HepG2 (cell line): ENCODE results near the gene EXOC6B. TPM values are rescaled to one million over a fixed set of nuclear protein-coding genes. Genes with fewer than 3 reads are reported as not detected.

Source experiments
- ARID2 ChIP-seq: sonication (generic); formaldehyde crosslinking; IDR thresholded peaks from 2 replicates; pipeline ENCODE4 v1.8.1; 2022; ENCODE audit warnings: mild to moderate bottlenecking, missing genetic modification reagents, borderline replicate concordance
- GATAD1 ChIP-seq: IDR thresholded peaks from 2 replicates; pipeline ENCODE4 v1.6.1; 2016; ENCODE audit warnings: missing genetic modification reagents, missing compliant biosample characterization
- KDM2A ChIP-seq: sonication (generic); formaldehyde crosslinking; IDR thresholded peaks from 2 replicates; pipeline ENCODE4 v1.4.0; 2020; ENCODE audit warnings: low read depth, missing genetic modification reagents, borderline replicate concordance
- NRL ChIP-seq: sonication (generic); formaldehyde crosslinking; IDR thresholded peaks from 2 replicates; pipeline ENCODE4 v1.5.0; 2020; ENCODE audit warnings: missing genetic modification reagents, mild to moderate bottlenecking, moderate library complexity, borderline replicate concordance
- RBM39 ChIP-seq: fragments of 200-400 bp; formaldehyde crosslinking; IDR thresholded peaks from one replicate; pipeline ENCODE4 v1.6.1; 2018; ENCODE audit warnings: antibody characterized with exemption, mild to moderate bottlenecking, low read depth, low read length; ENCODE audit not compliant: poor library complexity, severe bottlenecking
- SALL1 ChIP-seq: sonication (generic); formaldehyde crosslinking; IDR thresholded peaks from 2 replicates; pipeline ENCODE4 v1.8.0; 2022; ENCODE audit warnings: mild to moderate bottlenecking, missing genetic modification reagents
- SNAPC5 ChIP-seq: sonication (generic); formaldehyde crosslinking; IDR thresholded peaks from 2 replicates; pipeline ENCODE4 v1.8.1; 2023; ENCODE audit warnings: mild to moderate bottlenecking, missing genetic modification reagents, borderline replicate concordance
- SP1 ChIP-seq, 2 experiments: fragments of 450-650 bp in 1 of 2; sonication (generic) in 1 of 2; formaldehyde crosslinking in 1 of 2; IDR thresholded peaks; 2 replicates each; pipeline versions ENCODE4 v1.4.0 to v1.6.1; 2016 to 2020; ENCODE audit warnings: missing genetic modification reagents in 1 of 2
- TFDP1 ChIP-seq: IDR thresholded peaks from 2 replicates; pipeline ENCODE4 v1.6.1; 2016; ENCODE audit warnings: missing compliant biosample characterization, missing genetic modification reagents, borderline replicate concordance
- TGIF2 ChIP-seq: IDR thresholded peaks from 2 replicates; pipeline ENCODE4 v1.6.1; 2016; ENCODE audit warnings: control low read depth, missing compliant biosample characterization
- THRA ChIP-seq: sonication (generic); formaldehyde crosslinking; IDR thresholded peaks from 2 replicates; pipeline ENCODE4 v1.4.0; 2020; ENCODE audit warnings: missing genetic modification reagents, borderline replicate concordance
- XRCC5 ChIP-seq: fragments of 200-400 bp; formaldehyde crosslinking; optimal IDR thresholded peaks from 2 replicates; pipeline ENCODE3; 2017; ENCODE audit warnings: mild to moderate bottlenecking, low read length
- ZNF180 ChIP-seq: sonication (generic); formaldehyde crosslinking; IDR thresholded peaks from 2 replicates; pipeline ENCODE4 v1.4.0; 2020; ENCODE audit warnings: low read depth, missing genetic modification reagents, borderline replicate concordance
- ZNF333 ChIP-seq: sonication (generic); formaldehyde crosslinking; IDR thresholded peaks from 2 replicates; pipeline ENCODE4 v1.4.0; 2020; ENCODE audit warnings: mild to moderate bottlenecking, missing genetic modification reagents, borderline replicate concordance
- ZNF761 ChIP-seq: sonication (generic); formaldehyde crosslinking; conservative IDR thresholded peaks from 2 replicates; pipeline ENCODE4 v1.4.0; 2020; ENCODE audit warnings: mild to moderate bottlenecking, missing genetic modification reagents
- polyA plus RNA-seq, 8 experiments: library from polyadenylated mRNA; depleted of rRNA in 3 of 8; stranded (reverse) in 7 of 8; unstranded in 1 of 8; fragments of >200 nt; fragmentation: Illumina TruSeq in 4 of 8; extraction: Trizol in 4 of 8; gene quantifications; 2 replicates each; pipeline versions ENCODE4 v1.2.1 to v1.2.3, GENCODE V29; 2011 to 2016; ENCODE audit warnings: low read depth in 4 of 8, missing spikeins in 1 of 8, mixed read lengths in 1 of 8; ENCODE audit not compliant: insufficient read depth in 1 of 8
- total RNA-seq, 5 experiments: library from RNA; depleted of rRNA; stranded (reverse); fragments of >200 nt; fragmentation: Illumina TruSeq; extraction: Trizol; gene quantifications; 2 replicates each; pipeline ENCODE4 v1.2.3, GENCODE V29; 2016; ENCODE audit warnings: low read depth in 1 of 5
- TF ChIP-seq, protein P1 (sequence below): sonication (generic); formaldehyde crosslinking; IDR thresholded peaks from 2 replicates; pipeline ENCODE4 v1.5.0; 2020; ENCODE audit warnings: mild to moderate bottlenecking, missing genetic modification reagents, moderate library complexity
- TF ChIP-seq, protein P2 (sequence below): sonication (generic); formaldehyde crosslinking; IDR thresholded peaks from 2 replicates; pipeline ENCODE4 v1.5.0; 2020; ENCODE audit warnings: missing genetic modification reagents
- TF ChIP-seq, protein P3 (sequence below): sonication (generic); formaldehyde crosslinking; IDR thresholded peaks from 2 replicates; pipeline ENCODE4 v1.4.0; 2020; ENCODE audit warnings: low read depth, mild to moderate bottlenecking, missing genetic modification reagents
- TF ChIP-seq, protein P4 (sequence below), 2 experiments: sonication (generic) in 1 of 2; formaldehyde crosslinking in 1 of 2; IDR thresholded peaks; 2 replicates each; pipeline versions ENCODE4 v1.4.0 to v1.6.1; 2018 to 2020; ENCODE audit warnings: missing genetic modification reagents in 2 of 2, borderline replicate concordance in 1 of 2, low read depth in 1 of 2, mild to moderate bottlenecking in 1 of 2, missing biosample characterization in 1 of 2

The EXOC6B gene
- total and polyA plus RNA-seq, 2 of the 13 experiments (the other 11 are each of a cell fraction or from before 2014, with no cell fraction given), result 9.1 to 15.9 TPM

DNA sequence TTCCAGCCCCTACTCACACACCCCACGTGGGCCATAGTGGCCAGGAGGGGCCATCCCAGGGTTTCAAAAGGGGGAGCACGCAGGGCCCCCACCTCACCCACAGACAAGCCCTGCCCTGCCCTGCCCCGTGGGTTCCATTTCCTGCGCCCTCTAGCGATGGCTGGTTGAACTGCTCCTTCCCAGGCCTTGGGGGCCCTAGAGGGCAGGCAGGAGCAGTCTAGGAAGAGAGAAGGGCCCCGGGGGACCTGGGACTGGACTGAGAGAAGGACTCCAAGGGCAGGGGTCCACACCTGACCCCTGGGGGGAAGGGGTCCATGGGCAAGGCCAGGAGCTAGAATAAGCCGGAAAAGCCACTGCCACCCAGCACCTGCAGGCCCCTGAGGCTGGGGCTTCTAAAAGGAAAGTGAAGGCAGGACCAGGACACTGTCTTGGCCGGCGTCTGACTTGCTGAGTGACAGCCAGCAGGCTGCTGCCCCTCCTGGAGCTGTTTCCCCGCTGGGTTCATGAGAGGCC lies 688.3 kb downstream of the EXOC6B start (continued):
- TF ChIP-seq, protein P1, sequence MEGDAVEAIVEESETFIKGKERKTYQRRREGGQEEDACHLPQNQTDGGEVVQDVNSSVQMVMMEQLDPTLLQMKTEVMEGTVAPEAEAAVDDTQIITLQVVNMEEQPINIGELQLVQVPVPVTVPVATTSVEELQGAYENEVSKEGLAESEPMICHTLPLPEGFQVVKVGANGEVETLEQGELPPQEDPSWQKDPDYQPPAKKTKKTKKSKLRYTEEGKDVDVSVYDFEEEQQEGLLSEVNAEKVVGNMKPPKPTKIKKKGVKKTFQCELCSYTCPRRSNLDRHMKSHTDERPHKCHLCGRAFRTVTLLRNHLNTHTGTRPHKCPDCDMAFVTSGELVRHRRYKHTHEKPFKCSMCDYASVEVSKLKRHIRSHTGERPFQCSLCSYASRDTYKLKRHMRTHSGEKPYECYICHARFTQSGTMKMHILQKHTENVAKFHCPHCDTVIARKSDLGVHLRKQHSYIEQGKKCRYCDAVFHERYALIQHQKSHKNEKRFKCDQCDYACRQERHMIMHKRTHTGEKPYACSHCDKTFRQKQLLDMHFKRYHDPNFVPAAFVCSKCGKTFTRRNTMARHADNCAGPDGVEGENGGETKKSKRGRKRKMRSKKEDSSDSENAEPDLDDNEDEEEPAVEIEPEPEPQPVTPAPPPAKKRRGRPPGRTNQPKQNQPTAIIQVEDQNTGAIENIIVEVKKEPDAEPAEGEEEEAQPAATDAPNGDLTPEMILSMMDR, result peak; percentile 96
- no peak for TF ChIP-seq ARID2 (CRISPR knock-in tag)
- peak; percentile 46; the same call in 1 of the 2 replicates for TF ChIP-seq NRL (CRISPR knock-in tag)
- TF ChIP-seq SALL1 (CRISPR knock-in tag), result peak; percentile 57
- TF ChIP-seq, protein P2, sequence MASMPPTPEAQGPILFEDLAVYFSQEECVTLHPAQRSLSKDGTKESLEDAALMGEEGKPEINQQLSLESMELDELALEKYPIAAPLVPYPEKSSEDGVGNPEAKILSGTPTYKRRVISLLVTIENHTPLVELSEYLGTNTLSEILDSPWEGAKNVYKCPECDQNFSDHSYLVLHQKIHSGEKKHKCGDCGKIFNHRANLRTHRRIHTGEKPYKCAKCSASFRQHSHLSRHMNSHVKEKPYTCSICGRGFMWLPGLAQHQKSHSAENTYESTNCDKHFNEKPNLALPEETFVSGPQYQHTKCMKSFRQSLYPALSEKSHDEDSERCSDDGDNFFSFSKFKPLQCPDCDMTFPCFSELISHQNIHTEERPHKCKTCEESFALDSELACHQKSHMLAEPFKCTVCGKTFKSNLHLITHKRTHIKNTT (CRISPR knock-in tag), result no peak
- TF ChIP-seq, protein P3, sequence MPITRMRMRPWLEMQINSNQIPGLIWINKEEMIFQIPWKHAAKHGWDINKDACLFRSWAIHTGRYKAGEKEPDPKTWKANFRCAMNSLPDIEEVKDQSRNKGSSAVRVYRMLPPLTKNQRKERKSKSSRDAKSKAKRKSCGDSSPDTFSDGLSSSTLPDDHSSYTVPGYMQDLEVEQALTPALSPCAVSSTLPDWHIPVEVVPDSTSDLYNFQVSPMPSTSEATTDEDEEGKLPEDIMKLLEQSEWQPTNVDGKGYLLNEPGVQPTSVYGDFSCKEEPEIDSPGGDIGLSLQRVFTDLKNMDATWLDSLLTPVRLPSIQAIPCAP (CRISPR knock-in tag), result no peak
- TF ChIP-seq ZNF180, result no peak
- TF ChIP-seq ZNF761, result 0 out of 2 replicates have a peak, but pooled peaks have one; percentile 35
- TF ChIP-seq XRCC5, result peak; percentile 92
- 0 out of 2 replicates have a peak, but pooled peaks have one; percentile 13 for TF ChIP-seq TFDP1
- peak; percentile 79 for TF ChIP-seq KDM2A
- TF ChIP-seq, protein P4, sequence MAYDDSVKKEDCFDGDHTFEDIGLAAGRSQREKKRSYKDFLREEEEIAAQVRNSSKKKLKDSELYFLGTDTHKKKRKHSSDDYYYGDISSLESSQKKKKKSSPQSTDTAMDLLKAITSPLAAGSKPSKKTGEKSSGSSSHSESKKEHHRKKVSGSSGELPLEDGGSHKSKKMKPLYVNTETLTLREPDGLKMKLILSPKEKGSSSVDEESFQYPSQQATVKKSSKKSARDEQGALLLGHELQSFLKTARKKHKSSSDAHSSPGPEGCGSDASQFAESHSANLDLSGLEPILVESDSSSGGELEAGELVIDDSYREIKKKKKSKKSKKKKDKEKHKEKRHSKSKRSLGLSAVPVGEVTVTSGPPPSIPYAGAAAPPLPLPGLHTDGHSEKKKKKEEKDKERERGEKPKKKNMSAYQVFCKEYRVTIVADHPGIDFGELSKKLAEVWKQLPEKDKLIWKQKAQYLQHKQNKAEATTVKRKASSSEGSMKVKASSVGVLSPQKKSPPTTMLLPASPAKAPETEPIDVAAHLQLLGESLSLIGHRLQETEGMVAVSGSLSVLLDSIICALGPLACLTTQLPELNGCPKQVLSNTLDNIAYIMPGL (CRISPR knock-in tag; IDR thresholded peaks at IDR 0.05; ENCODE audit: borderline replicate concordance in 1 of 2, low read depth in 1 of 2), result peak; percentile 61 to 68; a peak in 2 of 4 replicates
- TF ChIP-seq THRA (CRISPR knock-in tag), result 0 out of 2 replicates have a peak, but pooled peaks have one; percentile 31
- TF ChIP-seq SP1 (IDR thresholded peaks at IDR 0.05), result no peak
- TF ChIP-seq SP1 (CRISPR knock-in tag; IDR thresholded peaks at IDR 0.05), result 0 out of 2 replicates have a peak, but pooled peaks have one; percentile 37
- 0 out of 2 replicates have a peak, but pooled peaks have one; percentile 20 for TF ChIP-seq TGIF2 (CRISPR knock-in tag)
- TF ChIP-seq ZNF333 (CRISPR knock-in tag), result no peak
- peak; percentile 41; the same call in 1 of the 2 replicates for TF ChIP-seq GATAD1 (CRISPR knock-in tag)
- peak; percentile 84 for TF ChIP-seq RBM39
- TF ChIP-seq SNAPC5 (CRISPR knock-in tag), result no peak
